HepG2 (cell line): Measurements from ENCODE around the gene CMTM2. TPM values are rescaled to one million over a fixed set of nuclear protein-coding genes. Genes with fewer than 3 reads are reported as not detected.

Source experiments
- ATF5 ChIP-seq: sonication (generic); formaldehyde crosslinking; IDR thresholded peaks from 2 replicates; pipeline ENCODE4 v1.4.0; 2020; ENCODE audit warnings: mild to moderate bottlenecking, low read depth, missing genetic modification reagents
- FOXP4 ChIP-seq: sonication (generic); formaldehyde crosslinking; IDR thresholded peaks from 2 replicates; pipeline ENCODE4 v1.4.0; 2020; ENCODE audit warnings: missing genetic modification reagents
- GTF3A ChIP-seq: sonication (generic); formaldehyde crosslinking; conservative IDR thresholded peaks from 2 replicates; pipeline ENCODE4 v1.4.0; 2020; ENCODE audit warnings: mild to moderate bottlenecking, missing genetic modification reagents
- KDM1A ChIP-seq: IDR thresholded peaks from 2 replicates; pipeline ENCODE4 v1.6.1; 2016; ENCODE audit warnings: missing compliant biosample characterization
- MTA1 ChIP-seq: sonication (generic); formaldehyde crosslinking; IDR thresholded peaks from 2 replicates; pipeline ENCODE4 v1.4.0; 2020; ENCODE audit warnings: missing genetic modification reagents, mild to moderate bottlenecking, borderline replicate concordance
- NAIF1 ChIP-seq: sonication (generic); formaldehyde crosslinking; IDR thresholded peaks from 2 replicates; pipeline ENCODE4 v1.5.0; 2020; ENCODE audit warnings: mild to moderate bottlenecking, missing genetic modification reagents, borderline replicate concordance
- NFYC ChIP-seq: IDR thresholded peaks from 2 replicates; pipeline ENCODE4 v1.6.1; 2016; ENCODE audit warnings: missing genetic modification reagents, missing compliant biosample characterization
- PAX8 ChIP-seq: sonication (generic); formaldehyde crosslinking; IDR thresholded peaks from 2 replicates; pipeline ENCODE4 v1.8.0; 2022; ENCODE audit warnings: mild to moderate bottlenecking, missing genetic modification reagents, borderline replicate concordance
- PCBP2 ChIP-seq: fragments of 200-400 bp; formaldehyde crosslinking; optimal IDR thresholded peaks from 2 replicates; pipeline ENCODE3; 2018; ENCODE audit warnings: low read length, low read depth; ENCODE audit not compliant: poor library complexity, severe bottlenecking
- POGK ChIP-seq: sonication (generic); formaldehyde crosslinking; conservative IDR thresholded peaks from 2 replicates; pipeline ENCODE4 v1.8.0; 2022; ENCODE audit warnings: mild to moderate bottlenecking, moderate library complexity, missing genetic modification reagents
- TEAD2 ChIP-seq: sonication (generic); formaldehyde crosslinking; IDR thresholded peaks from 2 replicates; pipeline ENCODE4 v1.9.0; 2021; ENCODE audit warnings: missing genetic modification reagents
- WIZ ChIP-seq: sonication (generic); formaldehyde crosslinking; IDR thresholded peaks from 2 replicates; pipeline ENCODE4 v1.5.1; 2020; ENCODE audit warnings: mild to moderate bottlenecking, missing genetic modification reagents
- ZBED4 ChIP-seq: sonication (generic); formaldehyde crosslinking; IDR thresholded peaks from 2 replicates; pipeline ENCODE4 v1.4.0; 2020; ENCODE audit warnings: missing genetic modification reagents, borderline replicate concordance
- ZBTB42 ChIP-seq: sonication (generic); formaldehyde crosslinking; IDR thresholded peaks from 2 replicates; pipeline ENCODE4 v1.5.0; 2020; ENCODE audit warnings: mild to moderate bottlenecking, missing genetic modification reagents
- ZFAT ChIP-seq: sonication (generic); formaldehyde crosslinking; conservative IDR thresholded peaks from 2 replicates; pipeline ENCODE4 v1.8.1; 2023; ENCODE audit warnings: missing genetic modification reagents, inconsistent platforms
- ZFYVE20 ChIP-seq: sonication (generic); formaldehyde crosslinking; IDR thresholded peaks from 2 replicates; pipeline ENCODE4 v1.8.0; 2023; ENCODE audit warnings: low read depth, mild to moderate bottlenecking, moderate library complexity, missing genetic modification reagents, borderline replicate concordance
- ZNF205 ChIP-seq: IDR thresholded peaks from 2 replicates; pipeline ENCODE4 v1.6.1; 2018; ENCODE audit warnings: missing biosample characterization, missing genetic modification reagents
- ZNF546 ChIP-seq: sonication (generic); formaldehyde crosslinking; conservative IDR thresholded peaks from 2 replicates; pipeline ENCODE4 v1.8.1; 2023; ENCODE audit warnings: mild to moderate bottlenecking, missing genetic modification reagents
- ZNF570 ChIP-seq: sonication (generic); formaldehyde crosslinking; IDR thresholded peaks from 2 replicates; pipeline ENCODE4 v1.4.0; 2020; ENCODE audit warnings: mild to moderate bottlenecking, missing genetic modification reagents, borderline replicate concordance
- polyA plus RNA-seq, 8 experiments: library from polyadenylated mRNA; depleted of rRNA in 3 of 8; stranded (reverse) in 7 of 8; unstranded in 1 of 8; fragments of >200 nt; fragmentation: Illumina TruSeq in 4 of 8; extraction: Trizol in 4 of 8; gene quantifications; 2 replicates each; pipeline versions ENCODE4 v1.2.1 to v1.2.3, GENCODE V29; 2011 to 2016; ENCODE audit warnings: low read depth in 4 of 8, missing spikeins in 1 of 8, mixed read lengths in 1 of 8; ENCODE audit not compliant: insufficient read depth in 1 of 8
- total RNA-seq, 5 experiments: library from RNA; depleted of rRNA; stranded (reverse); fragments of >200 nt; fragmentation: Illumina TruSeq; extraction: Trizol; gene quantifications; 2 replicates each; pipeline ENCODE4 v1.2.3, GENCODE V29; 2016; ENCODE audit warnings: low read depth in 1 of 5

CMTM2 gene
- total and polyA plus RNA-seq, 2 of the 13 experiments (the other 11 are each of a cell fraction or from before 2014, with no cell fraction given): not detected

- TF ChIP-seq ZBED4 (CRISPR knock-in tag) (peak; percentile 68; the same call in 1 of the 2 replicates), ZBTB42 (CRISPR knock-in tag) (peak; percentile 68; the same call in 1 of the 2 replicates), ZFAT (0 out of 2 replicates have a peak, but pooled peaks have one; percentile 62), NFYC (CRISPR knock-in tag) (no peak), MTA1 (CRISPR knock-in tag) (no peak), ATF5 (CRISPR knock-in tag) (no peak), ZNF205 (CRISPR knock-in tag) (peak; percentile 46; the same call in 1 of the 2 replicates), ZFYVE20 (CRISPR knock-in tag) (no peak), PCBP2 (no peak), POGK (peak; percentile 91), ZNF546 (CRISPR knock-in tag) (peak; percentile 96), PAX8 (CRISPR knock-in tag) (peak; percentile 90; the same call in 1 of the 2 replicates), GTF3A (no peak; the same call in 1 of the 2 replicates), FOXP4 (CRISPR knock-in tag) (0 out of 2 replicates have a peak, but pooled peaks have one; percentile 10), WIZ (CRISPR knock-in tag) (no peak), KDM1A (CRISPR knock-in tag) (no peak), ZNF570 (CRISPR knock-in tag) (no peak), TEAD2 (no peak), NAIF1 (CRISPR knock-in tag) (peak; percentile 63; the same call in 1 of the 2 replicates)
Measured at GRCh38 chr16:66549284-66550131, 29.8 kb upstream of the CMTM2 start, which contains the start of gene TK2 (continued).
